CD4-positive, alpha-beta T cell (primary cell): ENCODE data around the gene AGXT2. TPM values are rescaled to one million over a fixed set of nuclear protein-coding genes. Genes with fewer than 3 reads are reported as not detected.

Experiments used
- ATAC-seq: fragments of 200-7000 bp; cut with Tn5 transposase; one replicate; pipeline ENCODE4 v1.10.0; 2022; ENCODE audit warnings: mild to moderate bottlenecking; ENCODE audit not compliant: poor library complexity
- CTCF ChIA-PET: fragments of 350-600 bp; sonication (Branson Sonifier 250); formaldehyde crosslinking; loops from one replicate; lab custom pipeline; 2021; ENCODE audit warnings: antibody characterized with exemption, inconsistent platforms; lab: Charles Lee
- POLR2A ChIA-PET: fragments of 350-600 bp; sonication (Branson Sonifier 250); formaldehyde crosslinking; loops from one replicate; lab custom pipeline; 2021; ENCODE audit warnings: antibody characterized with exemption, inconsistent platforms; lab: Charles Lee
- DNase-seq, 14 experiments: peaks; one replicate each; pipeline ENCODE4 v3.0.0-alpha.2; 2013 to 2020; ENCODE audit warnings: mixed read lengths in 2 of 14
- H3K27ac ChIP-seq, 2 donors: one replicate each; pipeline versions ENCODE4 v1.5.1 to v1.7.0; 2013; ENCODE audit warnings: low read length in 2 of 2, low read depth in 1 of 2, mild to moderate bottlenecking in 1 of 2
- H3K27me3 ChIP-seq, 2 experiments: 1 replicate in 1 of 2; 2 replicates in 1 of 2; pipeline versions ENCODE4 v1.6.1 to v1.7.0; 2013; ENCODE audit warnings: low read length in 2 of 2, control low read depth in 1 of 2, mild to moderate bottlenecking in 1 of 2, moderate library complexity in 1 of 2; ENCODE audit not compliant: insufficient read depth in 2 of 2, control insufficient read depth in 1 of 2
- H3K36me3 ChIP-seq: one replicate; pipeline ENCODE4 v1.6.1; 2013; ENCODE audit warnings: low read length, control low read depth; ENCODE audit not compliant: insufficient read depth
- H3K4me1 ChIP-seq: one replicate; pipeline ENCODE4 v1.6.1; 2013; ENCODE audit warnings: low read length, control low read depth; ENCODE audit not compliant: insufficient read depth
- H3K4me3 ChIP-seq: one replicate; pipeline ENCODE4 v1.5.1; 2013; ENCODE audit warnings: mild to moderate bottlenecking, low read length, moderate library complexity
- H3K9me3 ChIP-seq, 2 experiments: 1 replicate in 1 of 2; 2 replicates in 1 of 2; pipeline versions ENCODE4 v1.6.1 to v1.7.0; 2013; ENCODE audit warnings: low read length in 2 of 2, mild to moderate bottlenecking in 2 of 2, control low read depth in 1 of 2, moderate library complexity in 1 of 2; ENCODE audit not compliant: control insufficient read depth in 1 of 2, insufficient read depth in 1 of 2
- H3K27ac Mint-ChIP-seq: one replicate; pipeline ENCODE4 v1.8.0; 2020; ENCODE audit warnings: mixed read lengths
- H3K27me3 Mint-ChIP-seq: one replicate; pipeline ENCODE4 v1.8.0; 2021; ENCODE audit warnings: mixed read lengths
- H3K36me3 Mint-ChIP-seq: one replicate; pipeline ENCODE4 v1.8.0; 2021; ENCODE audit warnings: low read depth, mixed read lengths
- H3K4me1 Mint-ChIP-seq: one replicate; pipeline ENCODE4 v1.8.0; 2021; ENCODE audit warnings: low read depth, mixed read lengths
- H3K4me3 Mint-ChIP-seq: one replicate; pipeline ENCODE4 v1.8.0; 2020; ENCODE audit warnings: mild to moderate bottlenecking, mixed read lengths
- H3K9me3 Mint-ChIP-seq: one replicate; pipeline ENCODE4 v1.8.0; 2020; ENCODE audit warnings: mixed read lengths
- intact Hi-C, 2 experiments: fragments of 100-400 bp; cut with DNase I in 1 of 2; cut with micrococcal nuclease in 1 of 2; formaldehyde crosslinking; loops; one replicate each; pipeline versions ENCODE4 v1.15.1 to v1.9.0; 2023 to 2025; cut with DNase I, micrococcal nuclease
- total RNA-seq, 174 experiments: library from RNA in 2 of 174; stranded (reverse) in 2 of 174; gene quantifications; one replicate each; pipeline ENCODE4 v1.2.3 and lab custom pipeline; 2021 to 2026
- TF ChIP-seq, protein P1 (sequence below): fragments of 200-600 bp; IDR thresholded peaks from one replicate; pipeline ENCODE4 v1.8.0; 2022; ENCODE audit warnings: antibody characterized with exemption, mild to moderate bottlenecking

Gene AGXT2
- total RNA-seq, 2 experiments from 2014 or later = not detected

DNA sequence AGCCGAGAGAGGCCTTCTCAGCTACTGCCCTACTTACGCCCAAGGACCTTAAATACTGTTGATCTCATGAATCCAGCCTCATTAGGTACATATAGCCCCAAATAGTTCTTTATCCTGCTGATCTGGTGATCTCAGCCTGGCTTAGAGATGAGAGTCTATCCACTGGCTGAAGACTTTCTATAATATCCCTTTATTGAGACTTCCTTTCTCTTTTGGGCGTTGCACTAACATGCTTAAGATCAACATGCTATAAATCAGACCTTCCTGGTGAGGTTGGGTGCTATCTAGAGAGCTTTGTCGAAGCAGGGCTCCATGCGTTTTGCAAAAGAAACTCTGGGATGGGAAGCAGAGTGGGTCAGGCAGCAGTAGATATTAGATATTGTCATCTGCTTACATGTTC lies 44.0 kb upstream of the AGXT2 start:
- no peaks in the 10 kb centered on the region for H3K36me3 Mint-ChIP-seq
- ATAC-seq = no peak
- Histone ChIP-seq H3K27me3 (peaks cover 0 to 7% of the 10 kb centered on the region in 2 experiments), H3K9me3 (no peaks in the 10 kb centered on the region), H3K36me3 (no peaks in the 10 kb centered on the region), H3K4me3 (no peak overlapping the region), H3K27ac (no peak overlapping the region), H3K4me1 (no peaks in the 10 kb centered on the region)
- H3K4me1 Mint-ChIP-seq = no peaks in the 10 kb centered on the region
- H3K27me3 Mint-ChIP-seq = no peaks in the 10 kb centered on the region
- ChIA-PET CTCF (no interaction called here), POLR2A (no interaction called here)
- H3K27ac Mint-ChIP-seq = no peak overlapping the region
- no peak for DNase-seq
- TF ChIP-seq, protein P1, sequence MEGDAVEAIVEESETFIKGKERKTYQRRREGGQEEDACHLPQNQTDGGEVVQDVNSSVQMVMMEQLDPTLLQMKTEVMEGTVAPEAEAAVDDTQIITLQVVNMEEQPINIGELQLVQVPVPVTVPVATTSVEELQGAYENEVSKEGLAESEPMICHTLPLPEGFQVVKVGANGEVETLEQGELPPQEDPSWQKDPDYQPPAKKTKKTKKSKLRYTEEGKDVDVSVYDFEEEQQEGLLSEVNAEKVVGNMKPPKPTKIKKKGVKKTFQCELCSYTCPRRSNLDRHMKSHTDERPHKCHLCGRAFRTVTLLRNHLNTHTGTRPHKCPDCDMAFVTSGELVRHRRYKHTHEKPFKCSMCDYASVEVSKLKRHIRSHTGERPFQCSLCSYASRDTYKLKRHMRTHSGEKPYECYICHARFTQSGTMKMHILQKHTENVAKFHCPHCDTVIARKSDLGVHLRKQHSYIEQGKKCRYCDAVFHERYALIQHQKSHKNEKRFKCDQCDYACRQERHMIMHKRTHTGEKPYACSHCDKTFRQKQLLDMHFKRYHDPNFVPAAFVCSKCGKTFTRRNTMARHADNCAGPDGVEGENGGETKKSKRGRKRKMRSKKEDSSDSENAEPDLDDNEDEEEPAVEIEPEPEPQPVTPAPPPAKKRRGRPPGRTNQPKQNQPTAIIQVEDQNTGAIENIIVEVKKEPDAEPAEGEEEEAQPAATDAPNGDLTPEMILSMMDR = no peak
- H3K4me3 Mint-ChIP-seq = no peak overlapping the region
- no peaks in the 10 kb centered on the region for H3K9me3 Mint-ChIP-seq
- intact Hi-C loops = loop anchor here in 1 of 2 experiments (10.0 kb wide), 1 partner anchor 683 kb away; no protein-coding TSS in a partner anchor

DNA sequence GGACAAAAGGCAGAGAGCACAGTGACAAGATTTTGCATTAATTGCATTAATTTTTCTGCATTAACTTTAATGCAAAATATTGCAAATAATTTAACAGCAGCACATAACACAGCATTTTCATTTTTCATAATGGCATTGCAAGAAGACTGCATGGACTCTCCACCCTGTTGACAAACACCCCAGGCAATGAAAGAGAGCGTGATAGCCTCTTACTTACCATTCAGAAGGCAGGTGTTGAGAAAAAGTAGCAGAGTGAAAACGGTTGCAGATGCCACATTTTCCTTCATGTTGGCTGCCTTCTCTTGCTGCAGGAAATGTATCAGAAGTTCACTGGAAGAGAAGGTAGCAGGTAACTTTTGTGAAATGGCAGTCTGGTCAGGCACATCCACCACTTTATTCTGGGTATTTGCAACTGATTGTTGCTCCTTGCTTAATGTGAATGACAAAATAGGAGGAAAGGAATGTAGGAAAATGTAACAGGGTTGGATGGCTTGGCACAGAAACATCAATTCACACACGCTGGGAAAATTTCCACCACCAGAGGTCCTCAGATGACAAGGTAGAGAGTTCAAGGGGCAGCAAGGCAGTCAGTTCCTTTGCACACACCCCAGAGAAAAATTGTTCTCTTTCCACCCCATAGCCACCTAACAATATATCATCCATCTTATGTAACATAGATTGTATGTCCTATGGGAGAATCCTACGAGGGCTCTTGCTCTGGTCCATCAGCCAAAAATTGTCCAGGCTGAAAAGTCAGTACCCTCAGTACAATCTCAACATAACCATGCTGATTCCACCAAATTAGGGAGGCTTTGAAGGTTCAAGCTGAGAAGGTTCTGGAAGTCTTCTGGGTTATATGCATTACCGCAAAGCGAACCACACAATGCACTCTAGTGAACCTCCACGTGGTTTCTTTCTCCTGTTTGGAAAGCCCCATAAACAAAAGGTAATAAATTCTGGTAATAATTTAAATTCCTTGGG lies 41.9 kb upstream of the AGXT2 start:
- no peak overlapping the region for H3K4me3 Mint-ChIP-seq
- no peaks in the 10 kb centered on the region for H3K36me3 ChIP-seq
- H3K27ac Mint-ChIP-seq = no peak overlapping the region
- intact Hi-C loops = loop anchor here (1.0 to 10.0 kb wide), 8 partner anchors 93 to 837 kb away; no protein-coding TSS in a partner anchor
- ChIA-PET POLR2A (no interaction called here), CTCF (interaction anchor here (0.6 to 1.3 kb wide), 5 partner anchors 39 to 842 kb away, joined by 3 read pairs; no protein-coding TSS in a partner anchor)
- peaks cover 5% of the 10 kb centered on the region for H3K27me3 Mint-ChIP-seq
- ATAC-seq (peak; percentile 52), DNase-seq (peak; percentile 25 to 69 (median 40))
- no peak overlapping the region for H3K27ac ChIP-seq
- H3K9me3 ChIP-seq = no peaks in the 10 kb centered on the region
- no peaks in the 10 kb centered on the region for H3K36me3 Mint-ChIP-seq
- no peak overlapping the region for H3K4me3 ChIP-seq
- TF ChIP-seq, protein P1 = peak; percentile 66
- peaks cover 0 to 7% of the 10 kb centered on the region in 2 experiments for H3K27me3 ChIP-seq
- no peaks in the 10 kb centered on the region for H3K4me1 Mint-ChIP-seq
- H3K9me3 Mint-ChIP-seq = no peaks in the 10 kb centered on the region
- no peaks in the 10 kb centered on the region for H3K4me1 ChIP-seq

DNA sequence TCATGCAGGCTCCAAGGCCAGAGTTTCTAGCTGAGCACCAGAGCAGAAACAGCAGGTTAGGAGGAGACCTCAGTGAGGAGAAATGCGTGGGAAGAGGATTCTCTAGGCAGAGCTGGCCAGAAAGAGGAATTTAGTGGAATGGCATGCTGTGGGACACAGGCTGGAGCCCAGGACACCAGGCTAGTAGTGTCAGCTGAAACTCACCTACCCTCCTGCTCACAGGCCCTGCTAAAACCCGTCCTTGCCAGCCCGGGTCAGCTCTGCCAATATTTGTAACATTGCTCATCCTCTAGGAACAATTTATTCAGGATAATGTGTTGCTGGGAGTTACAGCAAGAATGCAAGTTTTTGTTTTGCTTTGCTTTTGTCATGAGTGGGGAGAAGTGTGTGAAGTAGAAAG lies 40.2 kb upstream of the AGXT2 start:
- no peak for ATAC-seq
- Histone ChIP-seq H3K27me3 (peaks cover 0 to 7% of the 10 kb centered on the region in 2 experiments), H3K4me1 (no peaks in the 10 kb centered on the region), H3K36me3 (no peaks in the 10 kb centered on the region), H3K9me3 (no peaks in the 10 kb centered on the region), H3K4me3 (no peak overlapping the region), H3K27ac (no peak overlapping the region)
- no peak overlapping the region for H3K27ac Mint-ChIP-seq
- ChIA-PET CTCF (interaction anchor here (1.8 kb wide), 1 partner anchor 838 kb away, joined by 7 read pairs; no protein-coding TSS in a partner anchor), POLR2A (no interaction called here)
- no peak for DNase-seq
- TF ChIP-seq, protein P1 = no peak
- intact Hi-C loops = loop anchor here (2.0 to 5.0 kb wide), 5 partner anchors 94 to 684 kb away; no protein-coding TSS in a partner anchor
- peaks cover 5% of the 10 kb centered on the region for H3K27me3 Mint-ChIP-seq
- H3K4me3 Mint-ChIP-seq = no peak overlapping the region
- H3K4me1 Mint-ChIP-seq = no peaks in the 10 kb centered on the region
- no peaks in the 10 kb centered on the region for H3K36me3 Mint-ChIP-seq
- H3K9me3 Mint-ChIP-seq = no peaks in the 10 kb centered on the region
